HEK293 (cell line): ENCODE measurements around the gene CNTFR.
A peak's percentile ranks its signal among the peaks of the same experiment; 100 is the strongest.

Experiments used
- CTCF ChIA-PET: fragments of 350-600 bp; formaldehyde crosslinking; extraction: SDS; loops from one replicate; lab custom pipeline; 2021; ENCODE audit warnings: antibody characterized with exemption; lab: Yijun Ruan, JAX
- POLR2A ChIA-PET: fragments of 300-600 bp; formaldehyde crosslinking; extraction: SDS; loops from one replicate; lab custom pipeline; 2020; ENCODE audit warnings: antibody characterized with exemption, inconsistent platforms; lab: Yijun Ruan, JAX
- H3K27ac ChIP-seq: fragments of 200-500 bp; sonication (Bioruptor generic); 2 replicates; pipeline ENCODE4 v1.5.1; 2014; ENCODE audit warnings: low read depth, low read length, control low read depth, inconsistent platforms; ENCODE audit errors: extremely low read depth
- H3K36me3 ChIP-seq, 2 experiments: fragments of 200-500 bp in 1 of 2; sonication (Bioruptor generic) in 1 of 2; 1 replicate in 1 of 2; 2 replicates in 1 of 2; pipeline ENCODE4 v1.5.1; 2014 to 2017; ENCODE audit warnings: inconsistent platforms in 2 of 2, low read length in 2 of 2; ENCODE audit not compliant: control insufficient read depth in 2 of 2, insufficient read depth in 1 of 2
- H3K4me1 ChIP-seq: fragments of 200-500 bp; sonication (Bioruptor generic); 2 replicates; pipeline ENCODE4 v1.5.1; 2014; ENCODE audit warnings: mild to moderate bottlenecking, low read length, inconsistent platforms; ENCODE audit not compliant: control insufficient read depth, insufficient read depth
- H3K4me3 ChIP-seq: 2 replicates; pipeline ENCODE4 v1.5.1; 2011; ENCODE audit warnings: low read depth, mild to moderate bottlenecking, control low read depth, low read length, moderate library complexity
- H3K9me3 ChIP-seq: fragments of 200-500 bp; sonication (Bioruptor generic); 2 replicates; pipeline ENCODE4 v1.5.1; 2014; ENCODE audit warnings: low read depth, low read length, inconsistent platforms; ENCODE audit not compliant: control insufficient read depth, insufficient read depth
- ATF2 ChIP-seq: fragments of 450-650 bp; formaldehyde crosslinking; IDR thresholded peaks from 2 replicates; pipeline ENCODE4 v1.5.1; 2016; ENCODE audit warnings: missing biosample characterization, missing genetic modification characterization, low read depth
- GLIS2 ChIP-seq: fragments of 450-650 bp; formaldehyde crosslinking; IDR thresholded peaks from 2 replicates; pipeline ENCODE4 v1.5.1; 2016; ENCODE audit warnings: missing biosample characterization, missing genetic modification characterization
- KLF16 ChIP-seq: fragments of 450-650 bp; formaldehyde crosslinking; IDR thresholded peaks from 2 replicates; pipeline ENCODE4 v1.5.1; 2017; ENCODE audit warnings: missing biosample characterization, missing genetic modification characterization
- KLF8 ChIP-seq: fragments of 450-650 bp; formaldehyde crosslinking; IDR thresholded peaks from 2 replicates; pipeline ENCODE4 v1.5.1; 2016; ENCODE audit warnings: missing biosample characterization, missing genetic modification characterization
- SCRT2 ChIP-seq: fragments of 450-650 bp; formaldehyde crosslinking; IDR thresholded peaks from 2 replicates; pipeline ENCODE4 v1.5.1; 2016; ENCODE audit warnings: missing biosample characterization, missing genetic modification characterization
- SP7 ChIP-seq: fragments of 450-650 bp; formaldehyde crosslinking; IDR thresholded peaks from 2 replicates; pipeline ENCODE4 v1.5.1; 2016; ENCODE audit warnings: missing biosample characterization, missing genetic modification characterization
- ZBTB21 ChIP-seq: fragments of 450-650 bp; formaldehyde crosslinking; IDR thresholded peaks from 2 replicates; pipeline ENCODE4 v1.5.1; 2017; ENCODE audit warnings: missing biosample characterization, missing genetic modification characterization
- ZBTB8A ChIP-seq: fragments of 450-650 bp; formaldehyde crosslinking; IDR thresholded peaks from 2 replicates; pipeline ENCODE4 v1.5.1; 2016; ENCODE audit warnings: missing biosample characterization, missing genetic modification characterization
- ZFP3 ChIP-seq: fragments of 450-650 bp; formaldehyde crosslinking; IDR thresholded peaks from 2 replicates; pipeline ENCODE4 v1.5.1; 2016; ENCODE audit warnings: low read depth, missing biosample characterization, missing genetic modification characterization
- ZNF155 ChIP-seq: fragments of 450-650 bp; formaldehyde crosslinking; IDR thresholded peaks from 2 replicates; pipeline ENCODE4 v1.5.1; 2016; ENCODE audit warnings: missing biosample characterization, missing genetic modification characterization
- ZNF202 ChIP-seq: fragments of 450-650 bp; formaldehyde crosslinking; IDR thresholded peaks from 2 replicates; pipeline ENCODE4 v1.5.1; 2016; ENCODE audit warnings: missing biosample characterization, missing genetic modification characterization, borderline replicate concordance
- ZNF24 ChIP-seq: fragments of 450-650 bp; formaldehyde crosslinking; IDR thresholded peaks from 2 replicates; pipeline ENCODE4 v1.5.1; 2016; ENCODE audit warnings: missing biosample characterization, missing genetic modification characterization
- ZNF292 ChIP-seq: fragments of 450-650 bp; formaldehyde crosslinking; IDR thresholded peaks from 2 replicates; pipeline ENCODE4 v1.5.1; 2016; ENCODE audit warnings: low read depth, missing biosample characterization, missing genetic modification characterization, borderline replicate concordance
- ZNF324 ChIP-seq: fragments of 450-650 bp; formaldehyde crosslinking; IDR thresholded peaks from 2 replicates; pipeline ENCODE4 v1.5.1; 2016; ENCODE audit warnings: missing biosample characterization, missing genetic modification characterization
- ZNF341 ChIP-seq: fragments of 450-650 bp; formaldehyde crosslinking; IDR thresholded peaks from 2 replicates; pipeline ENCODE4; 2016; ENCODE audit warnings: low read depth, missing biosample characterization, missing genetic modification characterization
- ZNF423 ChIP-seq: fragments of 450-650 bp; formaldehyde crosslinking; IDR thresholded peaks from 2 replicates; pipeline ENCODE4 v1.5.1; 2016; ENCODE audit warnings: missing biosample characterization, missing genetic modification characterization
- ZNF426 ChIP-seq: fragments of 450-650 bp; formaldehyde crosslinking; IDR thresholded peaks from 2 replicates; pipeline ENCODE4 v1.5.1; 2017; ENCODE audit warnings: missing biosample characterization, missing genetic modification characterization, mild to moderate bottlenecking, inconsistent platforms, moderate library complexity
- ZNF48 ChIP-seq: fragments of 450-650 bp; formaldehyde crosslinking; IDR thresholded peaks from 2 replicates; pipeline ENCODE4 v1.5.1; 2016; ENCODE audit warnings: missing biosample characterization, missing genetic modification characterization
- ZNF510 ChIP-seq: fragments of 450-650 bp; formaldehyde crosslinking; IDR thresholded peaks from 2 replicates; pipeline ENCODE4 v1.5.1; 2018; ENCODE audit warnings: mild to moderate bottlenecking, missing genetic modification characterization, missing biosample characterization; ENCODE audit not compliant: insufficient replicate concordance
- ZNF521 ChIP-seq: fragments of 450-650 bp; formaldehyde crosslinking; IDR thresholded peaks from 2 replicates; pipeline ENCODE4 v1.5.1; 2017; ENCODE audit warnings: missing biosample characterization, mild to moderate bottlenecking, missing genetic modification characterization
- ZNF645 ChIP-seq: fragments of 450-650 bp; formaldehyde crosslinking; IDR thresholded peaks from 2 replicates; pipeline ENCODE4; 2016; ENCODE audit warnings: missing biosample characterization, missing genetic modification characterization
- ZNF785 ChIP-seq: fragments of 450-650 bp; formaldehyde crosslinking; IDR thresholded peaks from 2 replicates; pipeline ENCODE4 v1.5.1; 2016; ENCODE audit warnings: missing biosample characterization, missing genetic modification characterization
- ZNF843 ChIP-seq: fragments of 450-650 bp; formaldehyde crosslinking; IDR thresholded peaks from 2 replicates; pipeline ENCODE4 v1.5.1; 2016; ENCODE audit warnings: missing biosample characterization, missing genetic modification characterization
- ZSCAN30 ChIP-seq: fragments of 450-650 bp; IDR thresholded peaks from 2 replicates; pipeline ENCODE4 v1.5.1; 2018; ENCODE audit warnings: missing biosample characterization, mild to moderate bottlenecking, missing genetic modification characterization, moderate library complexity
- TF ChIP-seq, protein P1 (sequence below): fragments of 450-650 bp; formaldehyde crosslinking; IDR thresholded peaks from 2 replicates; pipeline ENCODE4 v1.5.1; 2016; ENCODE audit warnings: missing biosample characterization, missing genetic modification characterization
- TF ChIP-seq, protein P2 (sequence below): fragments of 450-650 bp; formaldehyde crosslinking; IDR thresholded peaks from 2 replicates; pipeline ENCODE4 v1.5.1; 2016; ENCODE audit warnings: missing biosample characterization, missing genetic modification characterization
- TF ChIP-seq, protein P3 (sequence below): fragments of 450-650 bp; formaldehyde crosslinking; optimal IDR thresholded peaks from 2 replicates; pipeline ENCODE3; 2016; ENCODE audit warnings: missing biosample characterization, mild to moderate bottlenecking, missing genetic modification characterization
- TF ChIP-seq, protein P4 (sequence below): fragments of 450-650 bp; formaldehyde crosslinking; IDR thresholded peaks from 2 replicates; pipeline ENCODE4 v1.5.1; 2017; ENCODE audit warnings: missing biosample characterization, missing genetic modification characterization

Gene CNTFR

GRCh38 chr9:34611811-34612787 is 22.6 kb upstream of the CNTFR start, which contains the start of gene RPP25L:
Gene RPP25L (minus strand): TSS chr9:34612097. CDS start chr9:34611296, 801 bp downstream.
- POLR2A ChIA-PET, result interaction anchor here (0.6 to 2.4 kb wide), 4 partner anchors 21 to 512 kb away, joined by 3 to 11 read pairs (median 5); partner anchors contain the start of gene SIGMAR1
- Histone ChIP-seq H3K36me3 (peaks cover 5 to 53% of the 10 kb centered on the region in 2 experiments; a peak in 2 of 3 replicates), H3K27ac (peak within 1 kb of the TSS; percentile 87), H3K4me3 (peak within 1 kb of the TSS; percentile 76), H3K4me1 (no peaks in the 10 kb centered on the region), H3K9me3 (no peaks in the 10 kb centered on the region)
- CTCF ChIA-PET, result interaction anchor here (0.6 to 10.3 kb wide), 9 partner anchors 8 to 534 kb away, joined by 3 to 164 read pairs (median 5); partner anchors contain the start of genes ARID3C, DCTN3 and SIGMAR1
- TF ChIP-seq ZNF24 (no peak), ZBTB8A (0 out of 2 replicates have a peak, but pooled peaks have one; percentile 37), ZNF423 (peak; percentile 34; the same call in 1 of the 2 replicates), ZNF341 (peak; percentile 98), ATF2 (tag by site-specific recombination) (no peak), ZNF292 (tag by site-specific recombination) (no peak), ZNF426 (tag by site-specific recombination) (no peak), ZNF645 (tag by site-specific recombination) (no peak), ZNF521 (tag by site-specific recombination) (no peak), KLF16 (tag by site-specific recombination) (no peak), ZSCAN30 (no peak), ZFP3 (tag by site-specific recombination) (no peak), ZNF48 (tag by site-specific recombination) (no peak), ZNF155 (tag by site-specific recombination) (no peak), ZNF324 (tag by site-specific recombination) (no peak), ZNF510 (no peak), ZNF843 (tag by site-specific recombination) (no peak), ZBTB21 (tag by site-specific recombination) (no peak), KLF8 (tag by site-specific recombination) (peak; percentile 48), GLIS2 (no peak; the same call in 1 of the 2 replicates), SCRT2 (no peak), SP7 (tag by site-specific recombination) (peak; percentile 36; the same call in 1 of the 2 replicates), ZNF785 (tag by site-specific recombination) (no peak), ZNF202 (no peak)
- TF ChIP-seq, protein P1, sequence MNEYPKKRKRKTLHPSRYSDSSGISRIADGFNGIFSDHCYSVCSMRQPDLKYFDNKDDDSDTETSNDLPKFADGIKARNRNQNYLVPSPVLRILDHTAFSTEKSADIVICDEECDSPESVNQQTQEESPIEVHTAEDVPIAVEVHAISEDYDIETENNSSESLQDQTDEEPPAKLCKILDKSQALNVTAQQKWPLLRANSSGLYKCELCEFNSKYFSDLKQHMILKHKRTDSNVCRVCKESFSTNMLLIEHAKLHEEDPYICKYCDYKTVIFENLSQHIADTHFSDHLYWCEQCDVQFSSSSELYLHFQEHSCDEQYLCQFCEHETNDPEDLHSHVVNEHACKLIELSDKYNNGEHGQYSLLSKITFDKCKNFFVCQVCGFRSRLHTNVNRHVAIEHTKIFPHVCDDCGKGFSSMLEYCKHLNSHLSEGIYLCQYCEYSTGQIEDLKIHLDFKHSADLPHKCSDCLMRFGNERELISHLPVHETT (tag by site-specific recombination), result no peak
- TF ChIP-seq, protein P2, sequence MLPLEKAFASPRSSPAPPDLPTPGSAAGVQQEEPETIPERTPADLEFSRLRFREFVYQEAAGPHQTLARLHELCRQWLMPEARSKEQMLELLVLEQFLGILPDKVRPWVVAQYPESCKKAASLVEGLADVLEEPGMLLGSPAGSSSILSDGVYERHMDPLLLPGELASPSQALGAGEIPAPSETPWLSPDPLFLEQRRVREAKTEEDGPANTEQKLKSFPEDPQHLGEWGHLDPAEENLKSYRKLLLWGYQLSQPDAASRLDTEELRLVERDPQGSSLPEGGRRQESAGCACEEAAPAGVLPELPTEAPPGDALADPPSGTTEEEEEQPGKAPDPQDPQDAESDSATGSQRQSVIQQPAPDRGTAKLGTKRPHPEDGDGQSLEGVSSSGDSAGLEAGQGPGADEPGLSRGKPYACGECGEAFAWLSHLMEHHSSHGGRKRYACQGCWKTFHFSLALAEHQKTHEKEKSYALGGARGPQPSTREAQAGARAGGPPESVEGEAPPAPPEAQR (tag by site-specific recombination), result no peak
- TF ChIP-seq, protein P3, sequence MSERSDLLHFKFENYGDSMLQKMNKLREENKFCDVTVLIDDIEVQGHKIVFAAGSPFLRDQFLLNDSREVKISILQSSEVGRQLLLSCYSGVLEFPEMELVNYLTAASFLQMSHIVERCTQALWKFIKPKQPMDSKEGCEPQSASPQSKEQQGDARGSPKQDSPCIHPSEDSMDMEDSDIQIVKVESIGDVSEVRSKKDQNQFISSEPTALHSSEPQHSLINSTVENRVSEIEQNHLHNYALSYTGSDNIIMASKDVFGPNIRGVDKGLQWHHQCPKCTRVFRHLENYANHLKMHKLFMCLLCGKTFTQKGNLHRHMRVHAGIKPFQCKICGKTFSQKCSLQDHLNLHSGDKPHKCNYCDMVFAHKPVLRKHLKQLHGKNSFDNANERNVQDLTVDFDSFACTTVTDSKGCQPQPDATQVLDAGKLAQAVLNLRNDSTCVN (tag by site-specific recombination), result peak; percentile 60
- TF ChIP-seq, protein P4, sequence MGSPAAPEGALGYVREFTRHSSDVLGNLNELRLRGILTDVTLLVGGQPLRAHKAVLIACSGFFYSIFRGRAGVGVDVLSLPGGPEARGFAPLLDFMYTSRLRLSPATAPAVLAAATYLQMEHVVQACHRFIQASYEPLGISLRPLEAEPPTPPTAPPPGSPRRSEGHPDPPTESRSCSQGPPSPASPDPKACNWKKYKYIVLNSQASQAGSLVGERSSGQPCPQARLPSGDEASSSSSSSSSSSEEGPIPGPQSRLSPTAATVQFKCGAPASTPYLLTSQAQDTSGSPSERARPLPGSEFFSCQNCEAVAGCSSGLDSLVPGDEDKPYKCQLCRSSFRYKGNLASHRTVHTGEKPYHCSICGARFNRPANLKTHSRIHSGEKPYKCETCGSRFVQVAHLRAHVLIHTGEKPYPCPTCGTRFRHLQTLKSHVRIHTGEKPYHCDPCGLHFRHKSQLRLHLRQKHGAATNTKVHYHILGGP, result no peak
